Nucleus accumbens (tissue), 56 donors: Measurements from ENCODE around the gene PELO.

Experiments
- DNase-seq, 56 donors: peaks; one replicate each; lab custom pipeline; 2025; lab: John Stamatoyannopoulos, UW

The PELO gene

DNA sequence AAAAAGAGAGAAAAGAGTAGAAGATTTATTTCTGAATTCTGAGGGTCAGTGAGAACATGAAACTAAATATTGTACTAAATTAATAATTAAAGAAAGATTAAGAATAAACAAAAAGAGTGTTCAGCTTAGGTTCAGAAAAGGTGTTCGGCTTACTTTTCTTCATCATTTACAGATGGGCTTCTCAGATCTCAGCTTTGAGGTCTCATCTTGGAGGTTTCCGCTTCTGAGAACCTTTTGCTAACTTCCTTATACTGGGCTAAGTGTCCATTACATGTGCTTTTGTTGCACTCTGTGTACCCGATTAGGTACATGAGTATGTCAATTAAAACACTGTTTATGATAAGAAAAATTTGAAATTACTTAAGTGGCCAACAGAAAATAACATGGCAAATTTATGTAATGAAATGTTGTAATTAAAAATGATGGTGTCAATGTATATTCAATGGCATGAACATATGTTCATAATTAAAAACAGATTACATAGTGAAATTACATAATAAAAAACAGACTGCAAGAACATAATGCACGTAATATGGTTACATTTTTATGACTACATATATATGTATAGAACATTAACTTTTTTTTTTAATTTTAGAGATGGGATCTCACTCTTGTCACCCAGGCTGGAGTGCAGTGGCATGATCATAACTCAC is 17.3 kb upstream of the PELO start:
- no peak for DNase-seq

DNA sequence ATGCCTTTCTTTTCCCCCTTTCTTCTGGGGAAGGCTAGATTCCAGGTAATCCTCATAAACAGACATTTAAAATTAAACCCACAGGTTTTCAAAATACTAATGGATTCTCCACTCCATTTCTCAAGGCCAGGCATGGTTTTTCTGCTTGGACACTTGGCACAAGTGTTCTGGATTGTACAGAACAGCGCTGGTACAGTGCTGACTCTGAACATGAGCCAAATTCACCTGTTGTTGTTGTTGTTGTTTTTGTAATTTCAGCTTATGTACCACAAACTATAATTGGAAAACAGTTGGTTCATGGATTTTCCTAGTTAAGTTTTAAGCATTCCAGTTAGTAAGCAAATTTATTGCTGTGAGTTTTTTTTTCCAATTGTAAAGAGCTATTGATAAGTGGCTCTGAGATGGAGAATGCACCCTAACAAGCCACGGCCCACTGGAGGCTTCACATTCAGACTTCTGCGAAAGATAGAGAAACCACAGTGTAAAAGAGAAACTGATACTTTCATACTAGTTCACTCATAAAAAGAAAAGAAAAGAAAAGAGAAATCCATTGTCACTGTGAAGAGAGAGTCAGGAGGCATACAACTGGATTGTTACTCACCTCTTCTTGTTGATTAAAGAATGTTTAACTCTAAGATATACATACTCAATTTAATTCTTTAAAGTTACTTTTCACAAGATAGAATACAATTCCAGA is 16.2 kb upstream of the PELO start:
- DNase-seq, result no peak

DNA sequence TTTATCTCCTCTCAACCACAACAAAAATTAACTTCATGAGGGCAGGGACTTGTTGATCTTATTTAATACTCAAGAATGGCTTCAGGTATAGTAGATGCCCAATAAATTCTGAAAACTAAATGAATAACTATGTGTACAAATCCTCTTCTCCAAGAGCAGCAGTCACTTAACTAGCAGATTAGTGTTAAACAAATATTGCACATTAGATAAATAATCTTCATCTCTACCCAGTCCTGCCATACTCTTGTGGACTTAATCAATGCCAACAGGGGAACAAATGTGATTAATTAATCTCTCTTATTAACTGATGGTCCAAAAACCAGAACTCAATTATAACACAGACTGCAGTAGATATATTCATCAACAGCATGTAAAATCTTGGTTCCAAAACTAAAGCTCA is 15.0 kb upstream of the PELO start:
- DNase-seq, result no peak

DNA sequence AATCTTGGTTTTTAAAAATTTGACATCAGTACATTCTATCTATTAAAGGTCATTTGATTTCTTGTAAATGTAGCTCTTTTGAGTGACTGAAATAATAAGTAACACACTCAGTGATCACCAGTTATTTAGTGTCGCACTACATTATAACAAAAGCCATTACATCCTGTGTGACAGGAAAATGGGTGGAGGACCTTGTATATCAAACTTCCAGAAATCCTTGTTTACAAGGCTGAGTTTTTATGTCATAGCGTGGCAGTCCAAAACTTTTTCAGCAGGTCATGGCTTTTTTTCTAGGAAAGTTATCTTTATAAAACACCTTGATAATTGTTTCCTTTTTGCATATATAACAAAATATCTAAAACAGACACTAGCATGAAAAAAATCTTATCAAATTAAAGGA is 14.4 kb upstream of the PELO start:
- no peak for DNase-seq

DNA sequence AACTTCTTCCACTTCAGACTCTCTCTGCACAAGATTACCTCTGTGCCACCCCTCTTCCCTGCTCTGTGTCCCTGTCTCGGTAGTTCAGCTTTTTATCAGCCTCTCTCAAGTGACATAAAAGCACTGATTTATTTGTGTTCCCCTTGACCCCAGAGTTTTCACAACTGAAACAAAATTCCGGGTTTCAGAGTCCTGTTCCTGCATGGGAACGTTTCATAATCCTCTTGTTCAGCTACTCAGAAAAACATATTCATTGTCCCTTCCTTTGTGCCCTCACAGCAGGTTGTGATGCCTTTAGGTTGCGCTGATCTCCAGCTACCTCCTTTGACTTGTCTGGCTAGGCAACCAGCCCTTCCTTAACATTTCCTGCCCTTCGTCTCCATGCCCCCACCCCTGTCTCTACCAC is 13.7 kb upstream of the PELO start:
- no peak for DNase-seq

DNA sequence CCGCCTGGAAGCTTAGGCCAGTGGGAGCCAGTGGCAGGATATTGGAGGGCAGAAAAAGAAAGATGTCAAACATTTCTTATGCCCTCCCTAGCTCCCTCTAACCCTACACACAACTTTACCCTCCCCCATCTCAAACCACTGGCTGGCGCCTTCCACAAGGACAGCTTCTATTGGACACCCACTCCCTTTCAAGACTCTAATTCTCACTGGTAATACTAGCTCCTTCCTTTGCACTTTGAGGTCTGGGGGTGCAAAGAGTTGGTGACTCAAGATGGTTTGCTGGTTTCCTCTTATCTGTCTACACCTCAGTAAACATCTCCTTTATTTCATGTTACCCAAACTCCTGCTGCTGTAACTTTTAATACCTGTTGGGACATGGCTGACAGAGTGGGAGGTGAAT is 11.6 kb upstream of the PELO start:
- DNase-seq, result no peak

DNA sequence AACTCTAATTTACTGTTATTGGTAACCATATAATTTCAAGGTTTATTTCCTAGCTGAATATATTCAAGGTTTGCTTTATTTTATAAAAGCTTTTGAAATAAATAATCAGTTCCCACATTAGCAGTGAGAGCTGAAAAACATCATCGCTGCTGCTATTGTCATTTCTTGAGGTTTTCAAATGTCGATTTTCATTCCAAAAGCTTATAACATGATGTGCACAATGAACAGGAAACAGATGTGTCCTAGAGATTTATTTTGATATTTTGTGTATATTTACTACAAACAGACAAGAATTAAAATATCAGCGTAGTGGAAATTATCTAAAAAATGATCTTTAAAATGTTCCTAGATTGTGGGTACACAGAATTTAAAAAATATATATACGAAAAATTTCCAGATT is 10.5 kb upstream of the PELO start:
- no peak for DNase-seq

DNA sequence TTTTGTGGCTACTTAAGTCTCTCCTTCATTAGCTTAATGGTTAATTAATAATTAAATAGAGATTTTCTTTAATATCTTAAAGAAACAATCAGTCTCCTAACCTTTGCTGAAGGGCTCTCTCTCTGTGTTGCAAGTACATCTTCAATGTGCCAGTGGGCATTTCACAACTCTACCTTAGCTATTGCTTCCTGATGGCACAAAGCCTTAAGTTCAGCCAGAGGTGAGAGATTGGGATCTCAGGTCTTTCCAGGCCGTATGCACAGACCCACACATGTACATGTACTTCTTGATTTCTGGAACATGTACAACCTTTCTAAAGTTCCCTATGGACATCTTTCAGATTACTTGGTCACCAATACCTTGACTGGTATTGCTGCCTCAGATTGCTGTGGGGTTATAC is 8.9 kb upstream of the PELO start:
- no peak for DNase-seq

DNA sequence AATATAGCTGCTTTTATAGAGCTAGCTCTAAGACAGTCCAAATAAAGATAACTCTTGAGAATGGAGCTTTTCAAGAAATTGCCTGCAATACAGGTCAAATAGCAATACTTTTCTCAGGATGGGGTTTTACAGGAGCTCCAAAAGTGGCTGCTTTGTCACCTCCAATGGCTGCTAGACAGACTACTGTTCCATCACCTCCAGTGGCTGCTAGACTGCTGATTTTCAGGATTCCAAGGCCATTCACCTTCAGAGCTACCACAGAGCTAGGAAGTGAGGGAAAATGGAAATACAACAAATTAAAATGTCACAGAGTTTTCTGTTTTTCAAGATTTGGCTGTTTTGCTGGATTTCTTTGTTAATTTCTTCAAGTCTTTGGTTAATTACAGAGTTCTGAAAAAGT is 8.5 kb upstream of the PELO start:
- DNase-seq, result no peak

DNA sequence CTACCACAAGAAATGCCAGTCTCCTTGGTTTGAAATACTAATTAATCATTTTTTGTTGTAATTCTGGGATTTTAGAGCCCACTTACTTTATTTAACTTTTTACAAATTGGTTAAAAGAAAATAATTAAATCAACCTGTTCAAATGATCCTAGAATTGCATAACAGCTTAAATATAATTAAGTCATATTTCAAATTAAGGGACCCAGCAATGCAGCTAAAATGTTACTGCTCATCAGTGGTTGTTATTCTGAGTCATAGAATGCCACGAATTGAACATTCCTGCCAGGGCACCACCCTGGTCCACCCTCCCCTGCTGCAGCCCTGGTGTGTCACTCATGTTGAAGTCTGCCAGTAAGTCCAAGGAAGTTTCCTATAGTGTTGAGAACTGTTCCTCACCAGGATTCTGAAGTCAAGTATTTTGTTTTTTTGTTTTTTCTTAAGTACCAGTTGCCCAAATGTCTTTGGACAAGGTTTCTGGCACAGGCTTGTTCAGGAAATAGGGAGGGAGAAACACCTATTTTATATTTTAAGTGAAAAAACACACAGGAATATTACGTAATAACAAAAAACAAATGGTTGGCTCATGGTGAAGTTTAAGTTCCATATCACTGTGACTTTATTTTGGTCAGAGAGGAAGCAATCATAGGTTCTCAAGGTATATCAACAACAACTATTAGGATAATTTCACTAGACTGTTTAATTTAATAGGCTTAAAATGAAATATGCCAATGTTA is 4.3 kb upstream of the PELO start:
- DNase-seq, result no peak

DNA sequence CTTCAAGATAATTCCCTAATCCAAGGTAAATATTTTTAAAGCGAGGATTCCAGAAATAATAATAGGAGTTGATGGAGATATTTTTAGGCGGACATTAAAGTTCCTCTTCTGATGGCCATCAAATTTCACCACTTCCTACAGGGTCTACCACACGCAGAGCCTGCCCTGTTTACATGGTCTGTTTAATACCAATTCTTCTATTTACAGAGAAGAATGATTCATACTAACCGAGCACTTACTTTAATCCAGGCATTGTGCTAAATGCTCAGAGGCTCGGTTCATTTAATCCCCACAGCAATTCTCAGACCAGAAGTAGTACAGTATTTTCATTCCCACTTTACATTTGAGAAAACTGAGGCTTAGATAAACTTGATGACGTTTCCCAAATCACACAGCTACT is 3.0 kb upstream of the PELO start:
- DNase-seq, result no peak

DNA sequence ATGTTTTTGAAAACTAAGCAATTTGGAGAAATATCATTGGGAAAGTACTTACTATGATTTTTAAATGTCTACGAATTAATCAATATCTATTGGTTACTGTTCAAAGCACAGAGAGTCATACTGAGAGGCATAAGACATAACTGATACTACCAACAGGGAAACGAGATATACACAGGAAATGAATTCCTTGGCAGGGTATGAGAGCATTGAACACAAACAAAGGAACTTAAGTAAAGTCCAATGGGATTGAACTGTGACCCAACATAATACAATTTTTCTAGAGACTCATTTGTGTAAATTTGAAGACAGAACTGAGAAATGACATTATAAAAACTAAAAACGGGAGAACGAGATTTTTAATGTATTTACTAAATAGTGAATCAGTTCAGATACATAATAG is 1.3 kb upstream of the PELO start:
- no peak for DNase-seq

DNA sequence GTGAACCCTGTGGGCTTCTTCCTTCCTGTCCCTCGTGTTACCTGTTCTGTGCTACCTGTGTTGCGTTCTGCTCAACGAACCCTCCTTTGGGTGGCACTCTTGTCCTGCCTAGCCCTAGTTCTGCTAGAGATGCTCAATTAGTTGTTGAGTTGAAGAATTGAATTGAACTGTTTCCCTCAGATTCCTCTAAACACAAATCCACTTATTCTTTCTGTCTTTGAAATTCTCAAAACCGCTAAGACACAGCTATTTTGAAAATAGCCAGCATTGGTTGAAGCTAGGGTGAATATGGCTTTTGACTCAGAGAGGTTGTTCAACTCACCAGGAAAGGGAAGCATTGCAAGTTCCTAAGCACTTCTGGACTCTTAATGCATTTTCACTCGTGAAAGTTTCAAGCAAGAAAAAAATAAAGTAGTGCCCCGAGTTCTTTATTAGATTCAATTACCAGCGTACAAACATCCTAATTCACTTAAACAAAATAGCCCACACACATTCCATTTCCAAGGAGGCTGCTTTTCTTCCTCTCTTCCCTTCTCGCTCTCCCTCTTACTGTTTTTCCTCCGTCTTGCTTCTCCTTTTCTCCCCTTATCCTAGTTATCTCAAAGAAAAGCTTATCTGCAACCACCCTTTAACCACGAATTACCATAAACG is 642 bp upstream of the PELO start:
- DNase-seq, result no peak

DNA sequence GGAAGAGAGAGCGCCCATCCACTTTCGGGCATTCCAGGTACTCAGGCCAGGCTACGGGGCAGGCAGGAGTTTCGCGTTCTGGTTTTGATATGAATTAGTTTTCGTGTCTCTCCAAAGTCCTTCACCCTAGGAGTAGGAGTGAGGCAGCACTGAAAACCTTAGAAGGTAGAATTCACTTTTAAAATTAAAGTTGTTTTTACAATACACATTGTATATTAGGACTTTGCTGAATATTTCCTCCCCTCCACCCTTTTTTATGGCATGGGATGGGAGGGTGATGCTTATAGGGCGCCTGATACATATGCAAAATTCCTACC is 747 bp downstream of the PELO start:
- DNase-seq, result no peak

DNA sequence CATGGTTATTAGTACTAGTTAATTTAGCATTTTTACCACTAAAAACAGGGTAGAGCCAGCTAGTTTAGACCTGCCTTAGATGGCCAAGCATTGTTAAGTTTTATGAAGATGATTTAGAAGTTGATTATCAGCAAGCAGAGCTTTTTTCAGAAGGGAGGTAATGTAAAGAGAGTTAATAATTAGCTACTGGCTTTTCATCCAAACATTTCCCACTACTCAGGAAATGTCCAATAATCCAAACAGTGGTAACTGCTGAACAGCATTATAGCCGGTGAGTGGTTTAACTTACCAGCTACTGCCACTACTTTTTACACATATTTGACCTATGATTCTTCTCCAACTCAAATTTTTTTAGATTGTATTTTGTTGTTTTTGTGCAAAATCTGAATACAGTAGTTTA is 1.7 kb downstream of the PELO start:
- no peak for DNase-seq

DNA sequence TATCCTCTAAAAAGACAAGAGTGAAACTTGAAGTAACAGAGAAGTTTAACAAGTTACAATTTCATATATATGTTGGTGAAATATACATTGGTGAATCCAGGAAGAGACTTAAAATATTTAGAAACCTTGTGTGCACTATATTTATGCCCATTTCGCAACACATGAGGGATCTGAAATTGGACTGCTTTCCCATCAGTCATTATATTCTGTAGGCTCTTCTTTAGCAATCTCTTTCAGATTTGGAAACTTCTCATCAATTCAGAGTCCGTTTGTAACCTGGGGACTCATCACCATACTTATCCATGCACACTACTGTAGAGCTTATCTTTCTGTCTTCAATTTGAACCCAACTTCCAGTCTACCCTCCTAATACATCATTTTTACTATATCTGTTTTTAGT is 2.1 kb downstream of the PELO start:
- DNase-seq, result no peak

DNA sequence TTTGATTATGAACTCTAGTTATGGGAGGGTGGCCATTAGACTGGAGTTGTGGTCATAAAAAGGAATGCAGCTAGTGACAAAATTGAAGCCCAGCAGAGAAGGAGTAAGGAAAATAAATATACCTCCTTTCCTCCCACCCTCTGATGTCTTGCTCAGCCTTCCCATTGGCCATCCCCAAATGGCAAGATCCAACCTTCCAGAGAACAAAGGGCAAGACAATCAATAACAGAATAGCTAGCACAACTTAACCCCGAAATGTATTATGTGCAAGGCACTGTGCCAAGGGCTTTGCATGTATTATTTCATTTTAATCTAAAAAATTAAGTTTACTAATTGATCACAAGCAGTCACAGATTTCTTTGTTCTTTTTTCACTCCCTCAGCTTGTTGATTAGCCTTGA is 3.6 kb downstream of the PELO start:
- DNase-seq, result no peak

DNA sequence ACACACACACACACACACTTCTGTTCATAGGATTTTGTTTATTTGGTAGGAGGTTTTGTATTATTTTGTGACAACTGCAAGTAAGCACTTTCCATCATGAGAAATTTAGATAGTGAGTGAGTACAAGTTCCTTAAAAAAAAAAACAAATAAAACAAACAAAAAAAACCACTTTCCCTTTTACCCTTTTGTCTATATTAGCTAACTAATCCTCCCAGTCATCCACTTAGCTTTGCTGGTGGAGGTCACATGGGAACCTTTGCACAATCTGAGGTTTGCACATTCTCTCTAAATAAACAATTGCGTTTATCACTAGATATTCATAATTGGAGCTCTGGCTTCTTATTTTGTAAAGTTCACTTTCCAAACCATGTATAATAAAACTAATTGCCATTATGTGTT is 6.8 kb downstream of the PELO start:
- no peak for DNase-seq

DNA sequence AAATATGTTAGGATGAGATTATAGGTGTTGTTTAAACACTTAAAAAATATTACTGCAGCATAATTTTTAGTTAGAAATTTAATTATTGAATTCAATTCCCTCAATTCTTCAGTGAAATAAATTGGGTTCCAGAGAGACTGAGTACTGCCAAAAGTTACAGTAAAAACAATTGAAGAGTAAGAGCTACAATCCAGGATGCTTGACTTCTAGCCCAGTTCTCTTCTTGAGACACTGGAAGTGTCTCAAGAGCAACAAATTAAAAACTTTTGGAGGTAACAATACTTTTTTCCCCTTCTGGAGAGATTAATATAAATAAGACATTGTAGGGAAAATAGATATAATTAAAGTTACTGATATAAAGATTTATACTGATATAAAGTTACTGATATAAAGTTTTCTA is 8.3 kb downstream of the PELO start:
- no peak for DNase-seq

DNA sequence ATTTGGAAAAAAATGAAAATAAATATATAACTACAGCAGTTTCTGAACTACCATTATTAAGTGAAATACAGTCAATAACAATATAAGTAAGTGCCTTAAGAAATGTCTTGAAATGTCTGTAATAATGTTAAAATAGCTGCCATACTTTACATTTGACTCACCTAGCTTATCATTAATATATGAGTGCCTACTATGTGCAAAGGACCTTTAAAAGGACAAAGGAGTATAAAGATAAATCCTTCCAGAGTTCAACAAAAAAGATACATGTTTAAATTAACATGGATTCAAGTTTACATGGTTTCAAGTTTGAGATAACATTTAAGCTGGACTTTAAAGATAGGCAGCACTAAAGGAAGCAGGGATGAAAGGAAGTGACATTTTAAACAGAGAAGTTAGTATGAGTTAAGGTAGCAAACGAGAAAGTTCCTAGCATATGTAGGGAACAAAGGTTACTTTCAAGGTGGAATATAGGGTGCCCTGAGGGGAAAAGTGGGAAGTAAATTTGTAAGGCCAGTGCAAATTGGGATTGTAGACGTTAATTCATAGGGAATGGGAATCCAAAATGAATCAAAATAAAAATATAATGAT is 8.9 kb downstream of the PELO start:
- no peak for DNase-seq

DNA sequence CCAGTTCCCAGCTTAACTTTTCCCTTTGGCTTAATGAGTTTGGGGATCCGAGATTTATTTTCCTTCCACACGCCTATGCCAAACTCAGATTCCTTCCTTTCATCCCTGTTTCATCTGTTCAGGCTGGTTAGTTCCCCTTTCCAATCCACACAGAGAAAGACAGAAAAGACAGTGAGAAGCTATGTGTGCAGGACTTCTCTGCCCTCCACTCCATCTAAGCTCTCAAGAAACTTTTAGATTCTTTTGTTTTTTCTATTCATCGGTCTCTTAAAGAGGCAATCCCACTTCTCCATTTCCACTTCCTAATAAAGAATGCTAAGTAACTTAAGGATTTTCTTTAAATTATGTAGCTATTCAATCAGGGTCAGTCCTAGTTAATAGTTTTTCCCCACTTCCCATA is 11.2 kb downstream of the PELO start:
- no peak for DNase-seq
